T-helper 1 cell treated with Interleukin-12 subunit alpha and Interleukin-12 subunit beta and Interleukin-4 antibody, amounts not matched to agents 30 ng/mL and 1 ng/mL, for 36 hours (primary cell): ENCODE results near the gene FBN1. TPM values are rescaled to one million over a fixed set of nuclear protein-coding genes. Genes with fewer than 3 reads are reported as not detected.

ENCODE experiments used
- intact Hi-C: fragments of 100-400 bp; cut with micrococcal nuclease; formaldehyde crosslinking; loops from one replicate; pipeline ENCODE4 v1.15.1; 2024
- total RNA-seq: library from RNA; stranded (reverse); gene quantifications from 2 replicates; pipeline ENCODE4 v1.2.3, GENCODE V29; 2022

The FBN1 gene
- total RNA-seq, 1 donor from 2014 or later = 1.1 TPM

GRCh38 chr15:48408327-48408726, 237.2 kb downstream of the FBN1 start:
- intact Hi-C loops = no loop called here

DNA sequence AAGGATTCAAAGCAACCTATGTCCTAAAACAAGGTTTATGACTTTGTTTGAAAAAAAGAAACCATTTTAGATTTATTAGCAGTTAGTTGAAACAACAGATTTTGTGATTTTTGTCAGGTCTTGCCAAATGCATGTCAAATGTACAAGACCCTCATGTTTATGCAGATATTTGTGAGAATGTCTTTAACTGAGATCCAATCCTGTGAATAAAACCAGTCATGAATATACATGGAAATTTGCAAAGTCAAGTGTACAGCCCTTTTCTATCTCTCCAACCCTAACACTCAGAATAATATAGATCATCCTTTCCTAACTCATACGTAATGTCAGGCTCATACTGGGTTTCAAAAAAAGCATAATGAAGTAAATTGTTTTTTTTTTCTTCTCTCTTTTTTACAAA, 237.9 kb downstream of the FBN1 start:
- intact Hi-C loops = no loop called here

- intact Hi-C loops = no loop called here
Observed at GRCh38 chr15:48406911-48407310, 238.6 kb downstream of the FBN1 start.

DNA sequence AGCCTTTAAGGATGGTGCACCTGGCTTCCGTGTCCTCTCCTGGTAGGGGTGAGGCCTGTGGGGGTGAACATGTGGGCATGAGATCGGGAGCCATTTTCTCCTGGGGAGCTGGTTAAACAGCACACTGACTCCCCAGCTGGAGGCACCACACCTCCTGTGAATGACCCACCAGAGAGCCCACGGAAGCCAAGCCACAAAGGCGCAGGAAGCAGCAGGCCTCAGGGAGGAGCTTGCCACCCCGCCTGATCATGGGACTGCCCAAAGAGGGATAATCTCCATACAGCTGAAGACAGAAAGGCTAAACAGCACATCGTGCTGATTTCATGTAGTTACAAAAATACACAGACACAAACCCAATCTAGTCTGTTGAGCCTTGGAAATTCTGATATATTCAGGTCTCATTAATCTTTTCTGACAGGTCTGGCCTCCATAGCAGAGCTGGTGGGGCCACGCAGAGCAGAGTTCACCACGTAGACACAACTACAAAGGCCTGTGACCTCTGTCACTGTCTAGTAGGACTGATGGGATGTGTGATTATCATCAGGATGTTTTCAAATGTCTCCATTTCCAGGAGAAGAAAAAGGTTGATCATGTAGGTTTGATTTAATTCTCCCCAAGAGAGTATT, 239.1 kb downstream of the FBN1 start:
- intact Hi-C loops = no loop called here

DNA sequence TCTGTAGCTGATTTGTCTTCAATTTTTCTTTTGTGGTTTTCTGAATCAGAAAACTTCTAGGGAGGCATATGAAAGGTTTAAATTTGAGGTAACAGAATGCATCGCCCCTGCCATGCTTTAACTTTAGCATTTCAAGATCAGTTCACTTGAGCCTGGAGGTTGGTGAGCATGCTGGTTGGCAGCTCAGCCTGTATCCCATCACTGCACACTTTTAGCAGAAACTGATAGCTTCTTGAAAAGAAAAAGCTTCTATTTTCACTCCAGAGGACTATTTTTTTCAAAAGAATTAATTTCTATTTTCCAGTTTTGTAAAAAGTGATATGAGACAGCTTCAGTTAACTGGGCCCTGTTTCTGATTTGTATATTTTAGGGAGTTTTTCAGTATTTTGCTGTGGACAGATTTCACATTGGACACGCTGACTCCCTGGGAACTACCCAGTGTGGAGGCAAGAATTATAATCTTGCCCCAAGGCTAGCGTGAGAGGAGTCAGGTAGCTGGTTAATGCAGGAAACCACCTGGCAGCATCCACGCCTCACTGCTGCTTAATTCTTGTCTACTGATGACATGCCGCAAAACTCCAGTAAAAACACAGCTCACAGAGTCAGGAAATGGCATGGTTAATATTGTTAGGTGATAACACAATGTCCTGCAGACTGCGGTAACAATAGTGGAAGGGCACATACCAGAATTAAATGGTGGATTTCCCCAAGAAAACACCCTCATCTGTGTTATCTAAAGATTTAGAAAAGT, 242.9 kb downstream of the FBN1 start:
- intact Hi-C loops = no loop called here

DNA sequence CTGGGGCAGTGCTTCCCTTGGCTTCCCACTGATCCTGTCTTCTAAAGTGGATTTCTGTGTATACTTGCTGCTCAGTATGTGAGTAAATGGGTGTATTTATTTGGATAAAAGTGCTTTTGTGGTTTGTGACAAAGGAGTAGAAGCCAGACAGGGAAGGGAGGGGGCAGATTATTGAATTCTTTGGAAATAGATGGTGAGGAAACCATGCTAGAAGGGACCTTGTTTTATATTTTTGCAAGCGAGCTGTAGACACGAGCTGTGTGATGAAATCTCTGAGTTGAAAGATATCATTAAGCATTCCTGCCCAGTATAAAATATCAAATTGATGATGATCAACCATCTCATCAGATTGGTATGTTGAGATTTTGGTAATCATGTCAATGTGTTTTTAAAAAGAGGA, 245.4 kb downstream of the FBN1 start:
- intact Hi-C loops = no loop called here

- intact Hi-C loops = no loop called here
Observed at GRCh38 chr15:48397841-48398240, 247.7 kb downstream of the FBN1 start.

DNA sequence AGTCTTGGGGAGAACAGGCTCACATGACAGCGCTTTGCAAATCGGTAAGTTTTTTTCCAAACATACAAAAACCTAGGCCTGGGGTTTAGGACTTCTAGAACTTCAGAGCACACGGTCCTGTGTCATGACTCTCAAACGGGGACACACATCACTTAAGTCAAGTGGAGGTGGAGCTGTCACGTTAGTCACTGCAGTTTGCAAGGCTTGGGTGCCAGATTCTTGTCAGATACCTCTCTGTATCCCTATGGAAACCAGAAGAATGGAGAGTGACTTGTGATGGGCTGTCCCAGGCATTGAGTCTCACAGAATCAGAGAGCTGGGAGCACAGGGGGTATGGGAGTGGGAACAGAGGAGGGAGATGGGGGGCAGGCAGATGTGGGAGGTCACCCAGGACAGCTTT, 249.5 kb downstream of the FBN1 start:
- intact Hi-C loops = no loop called here

DNA sequence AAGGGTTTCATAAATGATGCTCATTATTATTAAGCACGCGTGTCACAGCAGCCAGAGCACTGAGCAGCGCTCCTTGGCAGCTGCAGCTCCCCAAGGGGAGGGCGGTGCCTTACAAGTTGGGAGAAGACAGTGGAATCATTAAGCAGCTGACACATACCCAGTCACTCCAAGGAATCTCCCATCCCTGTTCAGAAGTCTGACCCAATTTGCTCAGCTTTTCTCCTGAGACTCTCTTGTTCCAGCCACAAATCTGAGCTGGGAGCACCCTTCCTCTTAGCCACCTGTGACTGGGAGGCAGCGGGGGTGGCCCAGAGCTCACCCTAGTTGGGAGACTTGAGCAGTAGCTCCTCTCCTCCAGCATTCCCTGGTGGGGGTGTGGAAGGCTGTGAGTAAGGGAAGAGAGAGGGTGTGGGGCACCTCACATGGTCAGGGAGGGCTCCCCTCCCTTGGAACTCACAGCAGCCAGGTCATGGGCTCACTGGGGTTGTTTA, 249.9 kb downstream of the FBN1 start:
- intact Hi-C loops = no loop called here

- intact Hi-C loops = no loop called here
Observed at GRCh38 chr15:48394970-48395369, 250.5 kb downstream of the FBN1 start.

DNA sequence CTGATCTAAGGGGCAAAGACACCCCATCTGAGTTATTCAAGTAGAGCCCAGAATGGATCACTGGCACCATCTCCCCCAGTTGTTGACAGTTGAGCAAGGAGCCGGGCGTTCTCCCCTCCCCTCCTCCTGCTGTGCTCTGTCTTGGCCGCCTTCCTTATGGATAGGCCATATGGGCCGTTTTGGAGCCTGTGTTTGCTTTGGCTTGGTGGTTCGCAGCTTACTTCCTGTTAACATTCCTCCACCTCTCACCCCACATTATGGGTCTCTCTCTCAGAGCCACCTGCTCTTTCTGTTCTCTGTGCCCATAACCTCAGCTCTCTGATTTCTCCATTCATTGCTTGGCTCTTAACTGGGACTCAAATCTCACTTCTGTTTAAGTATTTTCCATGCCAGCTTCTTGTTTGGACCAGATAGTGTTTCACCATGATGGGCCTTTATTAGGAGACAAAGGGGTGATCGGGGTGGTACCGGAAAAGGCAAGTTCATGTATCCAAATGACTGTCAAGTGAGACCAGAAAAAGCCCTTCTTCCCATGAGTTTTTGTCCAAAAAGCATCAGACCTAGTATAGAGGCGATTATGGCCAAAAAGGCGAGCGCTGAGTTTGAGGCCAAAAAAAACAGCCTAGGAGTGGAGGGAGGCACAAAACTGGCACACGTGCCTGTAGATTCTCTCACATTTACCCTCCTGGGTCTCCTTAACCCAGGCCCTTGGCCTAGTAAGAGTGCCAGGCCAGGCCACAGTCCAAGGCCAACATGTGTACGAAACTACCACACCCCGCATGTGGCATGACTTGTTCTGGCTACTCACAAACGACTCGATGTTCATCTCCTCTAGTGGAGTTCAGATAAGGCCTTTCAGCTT, 251.6 kb downstream of the FBN1 start:
- intact Hi-C loops = no loop called here

- intact Hi-C loops = no loop called here
Observed at GRCh38 chr15:48392356-48392755, 253.2 kb downstream of the FBN1 start.

- intact Hi-C loops = no loop called here
Observed at GRCh38 chr15:48391950-48392349, 253.6 kb downstream of the FBN1 start.

DNA sequence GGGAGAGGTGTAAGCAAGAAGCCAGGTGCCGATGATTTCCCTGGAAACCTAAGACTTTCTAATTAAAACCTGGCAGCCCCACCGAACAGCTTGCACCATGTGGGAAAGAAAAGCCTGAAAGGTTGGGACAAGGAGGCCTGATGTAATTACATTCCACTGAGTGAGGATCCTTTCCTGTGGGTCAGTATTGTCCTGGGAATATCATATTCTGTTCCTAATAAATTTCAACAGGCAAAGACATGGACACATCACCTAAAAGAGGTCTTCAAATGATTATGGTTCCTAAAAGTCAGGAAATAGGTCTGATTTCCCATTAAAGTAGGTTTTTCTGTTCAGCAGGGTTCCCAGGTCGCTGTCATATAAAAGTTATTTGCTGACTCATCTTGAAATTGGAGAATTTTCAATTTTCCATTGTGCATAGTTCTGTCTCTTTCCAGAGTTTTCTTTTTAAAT, 255.8 kb downstream of the FBN1 start:
- intact Hi-C loops = no loop called here

DNA sequence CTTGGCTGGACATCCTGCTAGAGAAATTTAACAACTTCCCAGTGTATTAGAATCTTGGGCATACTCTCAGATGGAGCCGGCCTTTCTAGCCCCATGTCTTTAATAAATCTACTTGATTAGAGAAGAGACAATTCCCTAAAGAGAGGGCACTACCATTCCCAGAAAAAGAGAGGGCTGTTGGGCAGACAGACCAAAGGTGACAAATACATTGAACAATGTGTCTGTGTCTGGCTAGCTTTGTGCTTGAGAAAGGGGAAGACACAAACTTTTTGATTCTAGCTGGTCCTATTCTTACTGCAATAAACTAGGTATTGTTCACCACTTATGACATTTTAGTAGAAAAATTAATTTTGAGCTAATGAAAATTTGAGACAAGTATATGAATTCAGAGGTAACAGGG, 256.6 kb downstream of the FBN1 start:
- intact Hi-C loops = no loop called here

GRCh38 chr15:48388016-48388851, 257.3 kb downstream of the FBN1 start:
- intact Hi-C loops = no loop called here

- intact Hi-C loops = no loop called here
Observed at GRCh38 chr15:48385031-48385830, 260.3 kb downstream of the FBN1 start.

GRCh38 chr15:48384616-48385015, 260.9 kb downstream of the FBN1 start:
- intact Hi-C loops = no loop called here

GRCh38 chr15:48383031-48383430, 262.5 kb downstream of the FBN1 start:
- intact Hi-C loops = no loop called here

DNA sequence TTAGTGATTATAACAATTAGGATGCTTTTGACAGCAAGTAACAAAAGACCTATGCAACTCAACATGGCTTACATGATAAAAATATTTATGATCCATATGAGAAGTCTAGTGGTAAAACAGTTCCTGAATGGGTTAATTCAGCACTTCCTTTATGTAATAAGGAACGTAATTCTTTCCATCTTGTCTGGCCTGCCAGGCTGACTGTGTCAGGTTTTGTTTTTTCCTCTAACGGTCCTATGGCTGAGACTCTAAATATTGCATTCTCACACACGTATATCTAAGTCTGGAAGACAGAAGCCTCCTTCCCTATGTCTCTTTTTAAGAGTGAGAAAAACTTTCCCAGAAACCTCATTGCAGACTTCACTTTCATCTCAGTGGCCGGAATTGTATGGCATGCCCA, 263.6 kb downstream of the FBN1 start:
- intact Hi-C loops = no loop called here
